ENCODE results near the gene PRKG2.
A peak's percentile ranks its signal among the peaks of the same experiment; 100 is the strongest.

The PRKG2 gene

GRCh38 chr4:81221303-81222081 lies 6.5 kb upstream of the PRKG2 start:
- intact Hi-C loops (cut with DNase I) = no loop called here
- DNase-seq = no peak

- intact Hi-C loops (cut with DNase I) = no loop called here
- no peak for DNase-seq
Observed at GRCh38 chr4:81220271-81220670, 5.2 kb upstream of the PRKG2 start.

- intact Hi-C loops (cut with DNase I) = no loop called here
Observed at GRCh38 chr4:81218206-81218605, 3.2 kb upstream of the PRKG2 start.

GRCh38 chr4:81217779-81218178 lies 2.8 kb upstream of the PRKG2 start:
- intact Hi-C loops (cut with DNase I) = no loop called here
- DNase-seq = no peak

More at GRCh38 chr4:81218206-81218605, 3.2 kb upstream of the PRKG2 start:
- no peak for DNase-seq

DNA sequence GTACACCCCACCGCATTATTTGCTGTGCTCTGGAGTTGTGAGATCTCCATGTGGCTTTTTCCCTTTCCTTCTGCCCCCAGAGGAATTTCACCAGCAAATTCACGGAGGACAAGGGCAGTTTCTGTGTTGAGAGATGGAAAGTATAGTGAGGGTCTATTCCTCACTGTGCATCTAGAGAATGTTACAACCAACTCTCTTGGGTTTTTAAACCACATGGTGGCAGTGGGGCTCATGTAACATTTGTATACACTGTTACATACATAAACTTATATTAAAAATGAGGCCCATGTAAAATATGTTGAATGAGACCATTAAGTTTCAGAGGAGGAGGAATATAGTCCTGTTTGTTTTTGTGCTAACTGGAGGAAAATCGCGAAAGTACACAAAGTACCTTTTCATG lies 909 bp upstream of the PRKG2 start:
- no peak for DNase-seq
- intact Hi-C loops (cut with DNase I) = no loop called here

DNA sequence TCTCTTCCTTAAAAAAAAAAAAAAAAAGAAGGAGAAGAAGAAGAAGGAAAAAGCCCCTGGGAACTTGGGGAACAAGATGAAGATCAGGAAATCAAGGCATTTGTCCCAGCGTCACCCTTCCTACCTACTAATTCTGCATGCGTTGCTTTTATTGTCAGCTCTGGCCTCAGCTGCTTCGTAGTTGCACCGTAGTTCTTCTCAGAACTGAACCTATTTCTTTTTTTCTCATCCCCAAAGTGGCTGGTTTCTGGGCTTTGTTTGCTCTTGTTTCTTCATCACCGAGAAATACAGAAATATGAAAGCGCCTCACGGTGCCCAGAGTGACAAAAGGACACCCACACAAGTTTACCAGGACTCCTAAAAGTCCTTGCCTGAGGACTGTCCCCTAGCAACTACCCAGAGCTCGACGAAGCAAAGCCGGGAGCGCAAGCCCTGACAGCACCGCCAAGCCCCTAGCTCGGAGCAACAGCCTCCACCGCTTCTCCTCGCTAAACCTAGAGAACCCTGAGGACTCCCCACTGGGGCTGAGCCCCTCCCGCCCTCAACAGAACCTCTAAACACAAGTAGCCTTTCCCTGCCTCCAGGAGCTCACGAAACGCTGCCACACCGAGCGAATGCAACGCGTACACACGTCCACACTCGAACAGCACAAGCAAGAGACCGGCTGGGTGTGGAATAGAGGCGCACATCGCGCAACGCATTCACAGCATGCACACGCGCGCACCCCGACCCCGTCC lies 710 bp downstream of the PRKG2 start:
- intact Hi-C loops (cut with DNase I) = no loop called here
- peak in 13 of 42 donors; percentile 7 to 44 (median 17) for DNase-seq

DNA sequence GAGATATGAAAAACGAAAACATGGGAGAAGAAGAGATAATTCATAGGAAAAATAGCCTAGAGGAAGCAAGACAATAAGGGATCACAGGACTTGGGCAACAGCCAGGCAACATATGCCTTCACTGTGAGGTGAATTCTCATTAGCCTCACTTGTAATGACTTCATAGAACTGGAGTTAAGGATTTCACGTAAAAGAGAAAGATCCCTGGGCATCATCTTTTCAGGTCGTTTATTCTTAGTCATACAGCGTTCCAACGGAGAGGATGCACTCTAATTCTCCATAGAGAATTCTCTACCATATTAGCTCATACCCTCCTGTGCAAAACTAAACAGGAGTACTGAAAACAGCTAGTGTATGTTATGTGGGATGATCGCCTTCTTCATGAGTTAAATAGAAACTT lies 1.4 kb downstream of the PRKG2 start:
- DNase-seq = no peak
- intact Hi-C loops (cut with DNase I) = no loop called here

DNA sequence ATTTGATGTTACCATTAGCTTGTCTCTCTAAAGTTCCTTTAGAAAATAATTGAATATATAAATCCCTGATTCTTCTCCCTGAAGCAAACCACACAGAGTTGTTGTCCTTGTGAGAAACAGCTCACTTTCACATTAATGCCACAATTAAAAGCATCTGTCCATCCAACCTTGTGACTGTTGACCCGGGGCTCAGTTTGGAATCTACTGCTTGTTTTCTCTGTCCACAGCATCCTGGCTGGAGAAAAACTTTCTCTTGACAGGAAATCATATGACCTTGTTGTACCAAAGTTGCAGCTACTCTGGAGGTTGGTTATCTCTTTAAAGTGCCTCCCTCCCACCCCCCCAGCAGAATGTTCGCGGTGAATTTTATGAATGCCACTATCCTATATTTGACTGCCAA lies 3.1 kb downstream of the PRKG2 start:
- intact Hi-C loops (cut with DNase I) = no loop called here
- no peak for DNase-seq

GRCh38 chr4:81207828-81208227 lies 7.2 kb downstream of the PRKG2 start:
- intact Hi-C loops (cut with DNase I) = no loop called here
- DNase-seq = no peak

DNA sequence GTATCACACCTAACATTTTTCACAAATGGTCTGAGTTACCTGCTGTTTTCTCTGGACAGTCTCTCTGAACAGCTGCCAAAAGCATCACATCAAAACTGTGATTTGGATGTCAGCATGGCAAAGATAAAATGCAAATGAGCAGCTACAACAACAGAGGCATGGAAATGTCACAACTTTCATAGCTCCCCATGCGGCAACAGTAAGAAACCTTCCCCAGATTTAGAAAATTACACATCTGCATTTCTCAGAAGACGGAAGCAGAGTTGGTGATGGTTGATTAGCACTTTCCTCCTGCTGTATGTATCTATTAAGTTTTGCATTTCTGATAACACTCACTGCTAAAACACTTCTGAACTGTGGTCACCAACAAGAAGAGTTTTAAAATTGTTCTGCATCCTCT lies 9.7 kb downstream of the PRKG2 start:
- intact Hi-C loops (cut with DNase I) = no loop called here
- DNase-seq = no peak

DNA sequence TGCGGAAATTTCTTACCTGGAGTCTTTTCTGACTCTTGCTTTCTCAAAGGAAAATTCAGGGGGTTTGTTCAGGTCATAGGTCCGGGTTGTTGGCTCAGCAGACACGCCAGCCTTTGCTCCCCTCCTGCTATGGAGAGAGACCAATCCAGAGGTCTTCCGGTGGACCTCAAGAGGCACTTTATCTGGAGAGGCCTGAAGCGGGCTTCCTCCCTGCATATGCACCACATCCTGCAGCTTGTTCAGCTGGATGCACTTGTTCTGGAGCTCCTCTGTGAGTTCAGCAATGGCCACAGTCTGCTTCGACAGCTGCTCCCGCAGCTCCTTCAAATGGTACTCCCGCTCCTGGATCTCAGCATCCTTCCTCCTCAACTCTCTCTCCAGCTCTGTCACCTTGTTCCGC lies 10.5 kb downstream of the PRKG2 start:
- intact Hi-C loops (cut with DNase I) = no loop called here

DNA sequence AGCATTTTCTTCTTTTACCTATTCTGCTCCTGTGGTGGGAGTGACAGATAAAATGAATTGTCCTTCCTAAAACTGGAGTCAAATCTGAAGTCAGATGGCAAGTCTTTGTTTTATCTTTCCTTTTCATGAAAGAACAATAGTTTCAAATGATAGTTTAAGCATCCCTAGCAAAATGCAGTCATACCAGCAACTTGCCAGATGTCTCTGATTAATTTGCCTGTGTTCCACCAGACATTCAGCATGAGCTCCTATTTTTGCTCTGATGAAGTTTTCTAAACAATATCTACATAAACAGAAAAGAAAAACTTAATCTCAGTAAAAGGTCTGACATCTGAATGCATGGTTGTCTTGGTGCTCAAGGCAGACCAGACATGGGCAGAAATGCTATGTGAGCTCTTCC lies 15.2 kb downstream of the PRKG2 start:
- intact Hi-C loops (cut with DNase I) = no loop called here
- no peak for DNase-seq

More for the DNA sequence above, 10.5 kb downstream of the PRKG2 start:
- DNase-seq = no peak

DNA sequence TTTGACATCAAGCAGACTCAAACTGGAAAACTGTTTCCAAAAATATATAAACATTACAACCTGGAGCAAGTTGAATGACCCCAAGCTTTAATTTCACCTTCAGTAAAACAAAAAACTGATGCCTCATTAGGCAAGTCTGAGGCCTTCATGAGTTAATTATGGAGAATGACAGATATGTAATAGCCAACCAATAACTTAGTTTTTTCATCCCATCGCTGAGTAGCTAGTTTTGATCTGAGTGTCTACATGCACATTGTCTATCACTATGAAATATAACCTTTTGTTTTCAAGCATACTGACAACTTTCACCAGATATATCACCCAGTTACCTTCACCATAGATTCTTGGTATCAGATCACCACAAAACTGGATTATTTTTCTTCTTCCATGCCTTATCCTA lies 16.4 kb downstream of the PRKG2 start:
- intact Hi-C loops (cut with DNase I) = no loop called here

GRCh38 chr4:81197864-81198524 lies 17.0 kb downstream of the PRKG2 start:
- peak in 6 of 42 donors; percentile 10 to 33 (median 20) for DNase-seq

More for the DNA sequence above, 16.4 kb downstream of the PRKG2 start:
- DNase-seq = no peak

DNA sequence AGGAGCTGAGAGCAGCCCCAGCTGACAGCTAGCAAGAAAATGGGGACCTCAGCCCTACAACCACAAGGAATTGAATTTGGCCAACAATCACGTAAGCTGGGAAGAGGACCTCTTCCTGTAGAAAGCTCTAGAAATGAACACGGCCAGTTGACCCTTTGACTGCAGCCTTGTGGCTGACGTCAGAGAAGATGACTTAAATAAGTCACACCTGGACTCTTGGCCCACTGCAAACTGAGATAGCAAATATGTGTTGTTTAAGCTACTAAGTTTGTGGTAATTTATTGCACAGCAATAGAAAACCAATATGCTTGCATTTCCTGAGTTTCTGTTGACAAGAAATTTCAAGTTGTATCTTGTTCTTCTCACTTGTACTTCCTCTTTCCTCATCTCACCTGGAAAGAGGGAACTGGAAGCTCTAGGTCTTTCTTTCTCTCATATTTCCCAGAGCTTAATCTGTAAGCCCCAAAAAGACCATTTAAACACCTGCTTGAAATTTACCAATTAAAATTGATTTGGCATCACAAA lies 18.8 kb downstream of the PRKG2 start:
- intact Hi-C loops (cut with DNase I) = no loop called here
- no peak for DNase-seq

More at GRCh38 chr4:81197864-81198524, 17.0 kb downstream of the PRKG2 start:
- intact Hi-C loops (cut with DNase I) = no loop called here

- intact Hi-C loops (cut with DNase I) = no loop called here
- DNase-seq = no peak
Observed at GRCh38 chr4:81195475-81195874, 19.5 kb downstream of the PRKG2 start.

- no peak for DNase-seq
Observed at GRCh38 chr4:81194286-81194685, 20.7 kb downstream of the PRKG2 start.

GRCh38 chr4:81180916-81181315 lies 34.1 kb downstream of the PRKG2 start:
- DNase-seq = no peak

More at GRCh38 chr4:81194286-81194685, 20.7 kb downstream of the PRKG2 start:
- intact Hi-C loops (cut with DNase I) = no loop called here

DNA sequence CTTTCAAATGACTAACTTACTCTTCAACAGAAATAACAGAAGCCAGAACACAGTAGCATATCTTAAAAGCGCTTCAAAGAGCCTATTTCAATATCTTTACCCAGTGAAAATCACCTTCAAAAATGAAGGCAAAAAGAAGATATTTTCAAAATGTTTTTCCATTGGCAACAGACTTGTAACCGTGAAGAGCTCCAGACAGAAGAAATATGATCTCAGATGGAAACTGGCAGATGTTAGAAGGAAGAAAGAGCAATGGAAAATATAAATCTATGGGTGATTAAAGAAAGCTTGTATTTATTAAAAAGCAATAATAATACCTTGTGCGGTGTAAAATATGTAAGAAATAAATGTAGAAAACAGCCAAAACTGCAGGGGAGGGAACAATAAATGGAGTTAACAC lies 35.7 kb downstream of the PRKG2 start:
- intact Hi-C loops (cut with DNase I) = no loop called here

More at GRCh38 chr4:81180916-81181315, 34.1 kb downstream of the PRKG2 start:
- intact Hi-C loops (cut with DNase I) = no loop called here

DNA sequence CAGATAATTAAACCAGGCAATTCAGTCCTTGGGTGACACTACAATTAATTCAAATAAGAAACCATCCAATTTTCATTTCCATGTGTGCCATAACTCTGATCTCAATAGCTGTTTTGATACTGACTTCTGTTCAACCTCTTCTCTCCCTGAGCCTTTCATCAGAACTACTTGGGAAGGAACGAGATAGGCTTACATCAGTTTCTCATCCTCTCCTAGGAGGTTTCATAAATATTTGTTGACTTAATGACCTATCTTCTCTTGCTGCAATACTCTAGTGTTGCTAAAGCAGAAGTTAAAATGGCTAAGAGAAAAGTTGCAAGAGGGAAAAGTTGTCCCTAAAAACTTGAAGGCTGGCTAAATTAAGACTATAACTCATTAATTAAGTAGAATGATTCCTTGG lies 41.8 kb downstream of the PRKG2 start:
- intact Hi-C loops (cut with DNase I) = no loop called here
- DNase-seq = no peak

More for the DNA sequence above, 35.7 kb downstream of the PRKG2 start:
- no peak for DNase-seq
